Fibroblast of lung (primary cell): ENCODE results near the gene MICAL3. TPM values are rescaled to one million over a fixed set of nuclear protein-coding genes. Genes with fewer than 3 reads are reported as not detected.

Experiments
- DNase-seq, 2 donors: peaks; one replicate each; pipeline versions ENCODE4 v3.0.0 to v3.0.0-alpha.2; 2010; ENCODE audit warnings: low read depth in 2 of 2
- H2AFZ ChIP-seq: 2 replicates; pipeline ENCODE4 v1.5.1; 2012; ENCODE audit warnings: low read length, control low read depth, inconsistent platforms
- H3K27ac ChIP-seq: 2 replicates; pipeline ENCODE4 v1.5.1; 2011; ENCODE audit warnings: low read length, control low read depth; ENCODE audit not compliant: insufficient read depth
- H3K27me3 ChIP-seq: 2 replicates; pipeline ENCODE4 v1.5.1; 2011; ENCODE audit warnings: mild to moderate bottlenecking, low read length; ENCODE audit not compliant: control insufficient read depth, insufficient read depth
- H3K36me3 ChIP-seq: 2 replicates; pipeline ENCODE4 v1.5.1; 2011; ENCODE audit warnings: low read length; ENCODE audit not compliant: control insufficient read depth, insufficient read depth
- H3K4me1 ChIP-seq: 2 replicates; pipeline ENCODE4 v1.5.1; 2011; ENCODE audit warnings: low read length; ENCODE audit not compliant: control insufficient read depth, insufficient read depth; ENCODE audit errors: extremely low read depth
- H3K4me2 ChIP-seq: 2 replicates; pipeline ENCODE4 v1.5.1; 2011; ENCODE audit warnings: low read length, control low read depth; ENCODE audit not compliant: insufficient read depth; ENCODE audit errors: extremely low read depth
- H3K4me3 ChIP-seq, 4 experiments: fragments of 200-600 bp in 1 of 4; sonication (generic) in 1 of 4; replicated peaks in 1 of 4; 2 replicates each; pipeline ENCODE4 v1.5.1; 2011 to 2016; ENCODE audit warnings: low read length in 4 of 4, low read depth in 3 of 4, mild to moderate bottlenecking in 3 of 4, control low read depth in 2 of 4, inconsistent platforms in 1 of 4, mixed read lengths in 1 of 4; ENCODE audit not compliant: insufficient read depth in 1 of 4; ENCODE audit errors: control extremely low read depth in 1 of 4
- H3K79me2 ChIP-seq: 2 replicates; pipeline ENCODE4 v1.5.1; 2012; ENCODE audit warnings: mild to moderate bottlenecking, low read length, inconsistent platforms; ENCODE audit not compliant: control insufficient read depth, insufficient read depth
- H3K9ac ChIP-seq: 2 replicates; pipeline ENCODE4 v1.5.1; 2011; ENCODE audit warnings: mild to moderate bottlenecking, low read length, control low read depth; ENCODE audit not compliant: insufficient read depth
- H3K9me3 ChIP-seq: 2 replicates; pipeline ENCODE4 v1.5.1; 2012; ENCODE audit warnings: low read depth, low read length; ENCODE audit not compliant: control insufficient read depth, insufficient read depth
- H4K20me1 ChIP-seq: 2 replicates; pipeline ENCODE4 v1.5.1; 2011; ENCODE audit warnings: low read length; ENCODE audit not compliant: control insufficient read depth, insufficient read depth; ENCODE audit errors: extremely low read depth
- EZH2 ChIP-seq: IDR thresholded peaks from 2 replicates; pipeline ENCODE4 v1.5.1; 2012; ENCODE audit warnings: low read length, control low read depth, mild to moderate bottlenecking; ENCODE audit errors: missing control alignments
- polyA plus RNA-seq, 2 donors: library from polyadenylated mRNA; depleted of rRNA in 1 of 2; stranded (reverse) in 1 of 2; unstranded in 1 of 2; fragments of >200 nt; gene quantifications; 2 replicates each; pipeline ENCODE4 v1.2.1, GENCODE V29; 2011 to 2012; ENCODE audit warnings: missing spikeins in 1 of 2
- total RNA-seq: library from RNA; depleted of rRNA; stranded (reverse); fragments of >200 nt; gene quantifications from 2 replicates; pipeline ENCODE4 v1.2.1, GENCODE V29; 2014
- TF ChIP-seq, protein P1 (sequence below), 2 donors: IDR thresholded peaks in 1 of 2; conservative IDR thresholded peaks in 1 of 2; 1 replicate in 1 of 2; 2 replicates in 1 of 2; pipeline ENCODE4 v1.5.1; 2011 to 2012; ENCODE audit warnings: low read length in 2 of 2, control low read depth in 1 of 2, inconsistent platforms in 1 of 2, low read depth in 1 of 2, mild to moderate bottlenecking in 1 of 2

Gene MICAL3
- total and polyA plus RNA-seq, 2 donors (not counting 1 experiment from before 2014, with no cell fraction given): 10.8 to 22.6 TPM

DNA sequence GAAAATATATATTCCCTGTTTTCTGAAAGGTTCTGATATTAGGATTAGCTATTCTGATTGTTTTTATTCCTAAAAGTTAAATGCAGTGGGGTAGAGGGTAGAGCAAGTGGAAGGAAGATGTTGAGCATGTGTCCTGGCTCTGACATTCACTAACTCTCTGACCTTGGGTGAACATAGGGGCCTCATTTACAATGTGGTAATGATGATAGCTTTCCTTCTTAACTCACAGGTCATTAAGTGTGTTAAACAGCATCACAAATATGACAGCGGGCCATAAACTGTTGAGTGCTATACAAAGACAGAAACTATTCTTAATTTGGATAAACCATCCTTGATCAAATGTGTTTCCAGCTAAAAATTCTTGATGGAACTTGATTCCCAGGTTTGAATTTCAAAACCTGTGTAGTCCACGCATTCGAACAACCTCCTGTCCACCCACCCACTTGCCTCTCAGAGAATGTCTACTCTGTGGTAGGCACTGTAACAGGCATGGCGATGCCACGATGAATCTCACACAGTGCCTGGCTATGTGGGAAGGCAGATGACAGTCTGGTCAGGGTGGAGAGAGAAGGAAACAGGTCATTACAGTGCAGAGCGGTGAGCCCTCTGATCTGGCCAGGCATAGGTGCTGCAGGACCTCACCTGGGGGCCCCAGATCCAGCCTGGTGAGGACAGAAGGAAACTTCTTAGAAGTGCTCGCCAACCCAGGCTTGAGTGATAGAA is 34.2 kb upstream of the MICAL3 start:
- no peak for DNase-seq
- H3K27ac ChIP-seq: no peak overlapping the region

GRCh38 chr22:18057568-18058209 is 33.3 kb upstream of the MICAL3 start:
- H3K36me3 ChIP-seq: no peaks in the 10 kb centered on the region
- H4K20me1 ChIP-seq: no peaks in the 10 kb centered on the region
- H3K27ac ChIP-seq: peak overlapping the region; percentile 19
- H2AFZ ChIP-seq: no peak overlapping the region
- no peak for TF ChIP-seq EZH2
- TF ChIP-seq, protein P1, sequence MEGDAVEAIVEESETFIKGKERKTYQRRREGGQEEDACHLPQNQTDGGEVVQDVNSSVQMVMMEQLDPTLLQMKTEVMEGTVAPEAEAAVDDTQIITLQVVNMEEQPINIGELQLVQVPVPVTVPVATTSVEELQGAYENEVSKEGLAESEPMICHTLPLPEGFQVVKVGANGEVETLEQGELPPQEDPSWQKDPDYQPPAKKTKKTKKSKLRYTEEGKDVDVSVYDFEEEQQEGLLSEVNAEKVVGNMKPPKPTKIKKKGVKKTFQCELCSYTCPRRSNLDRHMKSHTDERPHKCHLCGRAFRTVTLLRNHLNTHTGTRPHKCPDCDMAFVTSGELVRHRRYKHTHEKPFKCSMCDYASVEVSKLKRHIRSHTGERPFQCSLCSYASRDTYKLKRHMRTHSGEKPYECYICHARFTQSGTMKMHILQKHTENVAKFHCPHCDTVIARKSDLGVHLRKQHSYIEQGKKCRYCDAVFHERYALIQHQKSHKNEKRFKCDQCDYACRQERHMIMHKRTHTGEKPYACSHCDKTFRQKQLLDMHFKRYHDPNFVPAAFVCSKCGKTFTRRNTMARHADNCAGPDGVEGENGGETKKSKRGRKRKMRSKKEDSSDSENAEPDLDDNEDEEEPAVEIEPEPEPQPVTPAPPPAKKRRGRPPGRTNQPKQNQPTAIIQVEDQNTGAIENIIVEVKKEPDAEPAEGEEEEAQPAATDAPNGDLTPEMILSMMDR (conservative IDR thresholded peaks at IDR 0.05 in 1 of 2, IDR thresholded peaks at IDR 0.05 in 1 of 2; ENCODE audit: low read depth in 1 of 2, low read length in 2 of 2): no peak
- peak overlapping the region; percentile 58 for H3K4me2 ChIP-seq
- no peak overlapping the region for H3K4me3 ChIP-seq
- no peaks in the 10 kb centered on the region for H3K27me3 ChIP-seq
- H3K79me2 ChIP-seq: no peaks in the 10 kb centered on the region
- H3K4me1 ChIP-seq: peaks cover 28% of the 10 kb centered on the region
- no peaks in the 10 kb centered on the region for H3K9me3 ChIP-seq
- peak; percentile 100 for DNase-seq
- H3K9ac ChIP-seq: no peak overlapping the region

More for the DNA sequence above, 34.2 kb upstream of the MICAL3 start:
- no peaks in the 10 kb centered on the region for H4K20me1 ChIP-seq
- no peak overlapping the region for H3K4me3 ChIP-seq
- TF ChIP-seq EZH2: no peak
- TF ChIP-seq, protein P1 (conservative IDR thresholded peaks at IDR 0.05 in 1 of 2, IDR thresholded peaks at IDR 0.05 in 1 of 2; ENCODE audit: low read depth in 1 of 2, low read length in 2 of 2): no peak
- no peaks in the 10 kb centered on the region for H3K79me2 ChIP-seq
- no peak overlapping the region for H3K4me2 ChIP-seq
- H3K4me1 ChIP-seq: peaks cover 28% of the 10 kb centered on the region
- no peak overlapping the region for H3K9ac ChIP-seq
- H3K9me3 ChIP-seq: no peaks in the 10 kb centered on the region
- no peak overlapping the region for H2AFZ ChIP-seq
- H3K36me3 ChIP-seq: no peaks in the 10 kb centered on the region
- no peaks in the 10 kb centered on the region for H3K27me3 ChIP-seq

GRCh38 chr22:18056807-18057474 is 32.6 kb upstream of the MICAL3 start:
- Histone ChIP-seq H3K4me2 (peak overlapping the region; percentile 69), H2AFZ (peak overlapping the region; percentile 19)

More at GRCh38 chr22:18056807-18057474, 32.6 kb upstream of the MICAL3 start:
- Histone ChIP-seq H3K4me3 (no peak overlapping the region), H3K36me3 (no peaks in the 10 kb centered on the region), H3K9ac (no peak overlapping the region), H3K9me3 (no peaks in the 10 kb centered on the region), H3K79me2 (no peaks in the 10 kb centered on the region), H4K20me1 (no peaks in the 10 kb centered on the region), H3K4me1 (peaks cover 28% of the 10 kb centered on the region), H3K27ac (peak overlapping the region; percentile 81), H3K27me3 (no peaks in the 10 kb centered on the region)
- TF ChIP-seq, protein P1 (conservative IDR thresholded peaks at IDR 0.05 in 1 of 2, IDR thresholded peaks at IDR 0.05 in 1 of 2; ENCODE audit: low read depth in 1 of 2, low read length in 2 of 2): no peak
- no peak for TF ChIP-seq EZH2
- DNase-seq: no peak
